OCI-LY3 (cell line): ENCODE data around the gene FBXO36.

Experiments
- EZH2phosphoT487 ChIP-seq: fragments of 200-600 bp; shearing (Covaris generic); IDR thresholded peaks from 2 replicates; pipeline ENCODE4 v1.6.1; 2018; ENCODE audit warnings: antibody characterized with exemption, mixed run types, low read depth
- TF ChIP-seq, protein P1 (sequence below): fragments of 200-600, 300-600 bp; sonication (generic); IDR thresholded peaks from 2 replicates; pipeline ENCODE4 v1.5.1; 2014; ENCODE audit warnings: antibody characterized with exemption, low read length, low read depth

DNA sequence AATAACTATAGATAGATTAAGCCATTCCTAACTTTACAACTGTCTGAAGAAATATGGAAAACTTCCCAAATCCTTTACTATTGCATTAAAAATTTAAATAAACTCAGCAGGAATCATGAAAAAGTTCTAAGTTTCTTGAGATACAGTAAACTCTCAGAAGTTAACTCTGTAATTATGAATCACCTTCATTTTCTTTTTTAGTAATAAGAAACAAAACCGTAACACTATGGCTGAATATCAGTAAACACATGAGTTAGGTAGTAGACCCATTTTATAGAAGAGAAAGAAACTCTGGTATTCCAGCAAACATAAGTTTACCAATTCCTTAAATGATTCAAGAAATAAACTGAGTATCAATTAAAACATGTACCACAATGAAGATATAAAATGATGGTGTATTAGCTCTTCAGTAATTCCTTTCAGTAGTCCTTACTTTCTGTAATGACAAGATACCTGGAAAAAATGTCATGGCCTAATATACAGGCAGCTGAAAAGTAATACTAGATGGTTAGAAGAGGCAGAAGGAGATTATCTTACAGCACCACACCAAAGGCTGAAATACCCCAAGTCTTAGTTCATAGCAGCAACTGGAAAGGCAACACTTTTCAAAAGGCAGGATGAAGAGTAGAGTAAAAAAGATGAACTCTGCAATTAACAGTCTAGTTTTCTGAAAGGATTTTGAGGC lies 12.0 kb upstream of the FBXO36 start:
- TF ChIP-seq, protein P1, sequence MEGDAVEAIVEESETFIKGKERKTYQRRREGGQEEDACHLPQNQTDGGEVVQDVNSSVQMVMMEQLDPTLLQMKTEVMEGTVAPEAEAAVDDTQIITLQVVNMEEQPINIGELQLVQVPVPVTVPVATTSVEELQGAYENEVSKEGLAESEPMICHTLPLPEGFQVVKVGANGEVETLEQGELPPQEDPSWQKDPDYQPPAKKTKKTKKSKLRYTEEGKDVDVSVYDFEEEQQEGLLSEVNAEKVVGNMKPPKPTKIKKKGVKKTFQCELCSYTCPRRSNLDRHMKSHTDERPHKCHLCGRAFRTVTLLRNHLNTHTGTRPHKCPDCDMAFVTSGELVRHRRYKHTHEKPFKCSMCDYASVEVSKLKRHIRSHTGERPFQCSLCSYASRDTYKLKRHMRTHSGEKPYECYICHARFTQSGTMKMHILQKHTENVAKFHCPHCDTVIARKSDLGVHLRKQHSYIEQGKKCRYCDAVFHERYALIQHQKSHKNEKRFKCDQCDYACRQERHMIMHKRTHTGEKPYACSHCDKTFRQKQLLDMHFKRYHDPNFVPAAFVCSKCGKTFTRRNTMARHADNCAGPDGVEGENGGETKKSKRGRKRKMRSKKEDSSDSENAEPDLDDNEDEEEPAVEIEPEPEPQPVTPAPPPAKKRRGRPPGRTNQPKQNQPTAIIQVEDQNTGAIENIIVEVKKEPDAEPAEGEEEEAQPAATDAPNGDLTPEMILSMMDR, result no peak
- TF ChIP-seq EZH2phosphoT487, result no peak
